ENCODE measurements around the gene ANTXR1. TPM values are rescaled to one million over a fixed set of nuclear protein-coding genes. Genes with fewer than 3 reads are reported as not detected.

The ANTXR1 gene
- total and polyA plus RNA-seq, 2 donors (not counting 1 experiment from before 2014, with no cell fraction given): 44.6 to 101 TPM

DNA sequence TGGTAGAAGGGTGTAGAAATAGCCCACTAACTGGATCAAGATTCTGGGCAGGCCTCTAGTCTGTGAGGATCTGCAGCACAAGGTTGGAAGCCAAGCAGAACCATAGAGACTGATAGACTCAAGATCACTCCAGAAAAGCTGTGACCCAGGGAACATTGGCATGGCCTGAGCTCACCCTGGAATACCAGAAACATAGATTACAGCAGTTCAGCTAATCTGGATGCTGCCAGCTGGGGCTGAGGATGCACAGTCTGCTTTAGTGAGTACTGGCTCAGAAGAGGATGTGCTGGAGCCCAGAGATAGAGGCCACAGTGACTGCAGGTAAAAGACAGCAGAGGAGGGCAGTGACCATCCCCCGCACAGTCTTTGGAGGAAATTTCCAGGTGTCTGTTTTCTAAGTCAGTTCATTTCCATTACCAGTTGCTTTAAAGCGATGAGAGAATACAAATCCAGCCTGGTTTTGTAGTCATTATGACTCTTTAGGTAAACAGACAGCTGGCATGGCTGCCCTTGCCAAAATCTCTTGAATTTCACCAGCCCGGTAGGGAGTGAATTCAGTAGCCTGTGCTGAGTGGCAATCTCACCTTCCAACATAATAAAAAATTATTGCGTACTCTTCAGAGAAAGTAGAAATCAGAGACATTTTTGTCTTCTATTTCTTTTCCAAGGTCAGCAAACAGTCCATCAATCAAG is 119.2 kb downstream of the ANTXR1 start:
- Histone ChIP-seq H3K4me2 (ENCODE audit: extremely low read depth, insufficient read depth, low read length) (no peak overlapping the region), H3K27ac (ENCODE audit: insufficient read depth, low read length) (no peak overlapping the region), H4K20me1 (ENCODE audit: control insufficient read depth, extremely low read depth, insufficient read depth, low read length) (no peaks in the 10 kb centered on the region), H3K4me1 (ENCODE audit: control insufficient read depth, extremely low read depth, insufficient read depth, low read length) (peaks cover 3% of the 10 kb centered on the region), H3K4me3 (replicated peaks in 1 of 4; ENCODE audit: control extremely low read depth in 1 of 4, insufficient read depth in 1 of 4, low read depth in 3 of 4, low read length in 4 of 4) (no peak overlapping the region), H2AFZ (ENCODE audit: low read length) (no peak overlapping the region), H3K79me2 (ENCODE audit: control insufficient read depth, insufficient read depth, low read length) (no peaks in the 10 kb centered on the region), H3K9ac (ENCODE audit: insufficient read depth, low read length) (no peak overlapping the region), H3K36me3 (ENCODE audit: control insufficient read depth, insufficient read depth, low read length) (no peaks in the 10 kb centered on the region), H3K9me3 (ENCODE audit: control insufficient read depth, insufficient read depth, low read depth, low read length) (no peaks in the 10 kb centered on the region), H3K27me3 (ENCODE audit: control insufficient read depth, insufficient read depth, low read length) (no peaks in the 10 kb centered on the region)
- TF ChIP-seq EZH2 (IDR thresholded peaks at IDR 0.05; ENCODE audit: low read length, missing control alignments) (no peak), CTCF (conservative IDR thresholded peaks at IDR 0.05 in 1 of 2, IDR thresholded peaks at IDR 0.05 in 1 of 2; ENCODE audit: low read depth in 1 of 2, low read length in 2 of 2) (no peak)
- DNase-seq (ENCODE audit: low read depth in 2 of 2): no peak

GRCh38 chr2:69132960-69133590 is 120.1 kb downstream of the ANTXR1 start:
- peak in 1 of 2 donors; percentile 26 for DNase-seq (ENCODE audit: low read depth in 2 of 2)
- H3K27ac ChIP-seq (ENCODE audit: insufficient read depth, low read length): no peak overlapping the region
- H3K9me3 ChIP-seq (ENCODE audit: control insufficient read depth, insufficient read depth, low read depth, low read length): no peaks in the 10 kb centered on the region
- H3K36me3 ChIP-seq (ENCODE audit: control insufficient read depth, insufficient read depth, low read length): no peaks in the 10 kb centered on the region
- H3K4me3 ChIP-seq (replicated peaks in 1 of 4; ENCODE audit: control extremely low read depth in 1 of 4, insufficient read depth in 1 of 4, low read depth in 3 of 4, low read length in 4 of 4): no peak overlapping the region
- no peaks in the 10 kb centered on the region for H3K79me2 ChIP-seq (ENCODE audit: control insufficient read depth, insufficient read depth, low read length)
- no peak overlapping the region for H3K4me2 ChIP-seq (ENCODE audit: extremely low read depth, insufficient read depth, low read length)
- H2AFZ ChIP-seq (ENCODE audit: low read length): no peak overlapping the region
- H3K4me1 ChIP-seq (ENCODE audit: control insufficient read depth, extremely low read depth, insufficient read depth, low read length): peaks cover 3% of the 10 kb centered on the region
- no peaks in the 10 kb centered on the region for H3K27me3 ChIP-seq (ENCODE audit: control insufficient read depth, insufficient read depth, low read length)
- no peaks in the 10 kb centered on the region for H4K20me1 ChIP-seq (ENCODE audit: control insufficient read depth, extremely low read depth, insufficient read depth, low read length)
- no peak overlapping the region for H3K9ac ChIP-seq (ENCODE audit: insufficient read depth, low read length)
- TF ChIP-seq EZH2 (IDR thresholded peaks at IDR 0.05; ENCODE audit: low read length, missing control alignments) (no peak), CTCF (conservative IDR thresholded peaks at IDR 0.05 in 1 of 2, IDR thresholded peaks at IDR 0.05 in 1 of 2; ENCODE audit: low read depth in 1 of 2, low read length in 2 of 2) (no peak)

- H3K79me2 ChIP-seq (ENCODE audit: control insufficient read depth, insufficient read depth, low read length): no peaks in the 10 kb centered on the region
- no peak overlapping the region for H3K27ac ChIP-seq (ENCODE audit: insufficient read depth, low read length)
- no peak overlapping the region for H3K9ac ChIP-seq (ENCODE audit: insufficient read depth, low read length)
- DNase-seq (ENCODE audit: low read depth in 2 of 2): no peak
- no peak overlapping the region for H3K4me3 ChIP-seq (replicated peaks in 1 of 4; ENCODE audit: control extremely low read depth in 1 of 4, insufficient read depth in 1 of 4, low read depth in 3 of 4, low read length in 4 of 4)
- no peaks in the 10 kb centered on the region for H4K20me1 ChIP-seq (ENCODE audit: control insufficient read depth, extremely low read depth, insufficient read depth, low read length)
- no peaks in the 10 kb centered on the region for H3K9me3 ChIP-seq (ENCODE audit: control insufficient read depth, insufficient read depth, low read depth, low read length)
- no peak overlapping the region for H2AFZ ChIP-seq (ENCODE audit: low read length)
- H3K4me1 ChIP-seq (ENCODE audit: control insufficient read depth, extremely low read depth, insufficient read depth, low read length): peaks cover 5% of the 10 kb centered on the region
- no peaks in the 10 kb centered on the region for H3K27me3 ChIP-seq (ENCODE audit: control insufficient read depth, insufficient read depth, low read length)
- H3K36me3 ChIP-seq (ENCODE audit: control insufficient read depth, insufficient read depth, low read length): no peaks in the 10 kb centered on the region
- H3K4me2 ChIP-seq (ENCODE audit: extremely low read depth, insufficient read depth, low read length): no peak overlapping the region
- TF ChIP-seq EZH2 (IDR thresholded peaks at IDR 0.05; ENCODE audit: low read length, missing control alignments) (no peak), CTCF (conservative IDR thresholded peaks at IDR 0.05 in 1 of 2, IDR thresholded peaks at IDR 0.05 in 1 of 2; ENCODE audit: low read depth in 1 of 2, low read length in 2 of 2) (no peak)
Measured at GRCh38 chr2:69133898-69134297, 120.9 kb downstream of the ANTXR1 start.
